ENCODE data around the gene ATP5F1D. TPM values are rescaled to one million over a fixed set of nuclear protein-coding genes. Genes with fewer than 3 reads are reported as not detected.

ATP5F1D gene
- total RNA-seq, 1 experiment from 2014 or later = 157 TPM

DNA sequence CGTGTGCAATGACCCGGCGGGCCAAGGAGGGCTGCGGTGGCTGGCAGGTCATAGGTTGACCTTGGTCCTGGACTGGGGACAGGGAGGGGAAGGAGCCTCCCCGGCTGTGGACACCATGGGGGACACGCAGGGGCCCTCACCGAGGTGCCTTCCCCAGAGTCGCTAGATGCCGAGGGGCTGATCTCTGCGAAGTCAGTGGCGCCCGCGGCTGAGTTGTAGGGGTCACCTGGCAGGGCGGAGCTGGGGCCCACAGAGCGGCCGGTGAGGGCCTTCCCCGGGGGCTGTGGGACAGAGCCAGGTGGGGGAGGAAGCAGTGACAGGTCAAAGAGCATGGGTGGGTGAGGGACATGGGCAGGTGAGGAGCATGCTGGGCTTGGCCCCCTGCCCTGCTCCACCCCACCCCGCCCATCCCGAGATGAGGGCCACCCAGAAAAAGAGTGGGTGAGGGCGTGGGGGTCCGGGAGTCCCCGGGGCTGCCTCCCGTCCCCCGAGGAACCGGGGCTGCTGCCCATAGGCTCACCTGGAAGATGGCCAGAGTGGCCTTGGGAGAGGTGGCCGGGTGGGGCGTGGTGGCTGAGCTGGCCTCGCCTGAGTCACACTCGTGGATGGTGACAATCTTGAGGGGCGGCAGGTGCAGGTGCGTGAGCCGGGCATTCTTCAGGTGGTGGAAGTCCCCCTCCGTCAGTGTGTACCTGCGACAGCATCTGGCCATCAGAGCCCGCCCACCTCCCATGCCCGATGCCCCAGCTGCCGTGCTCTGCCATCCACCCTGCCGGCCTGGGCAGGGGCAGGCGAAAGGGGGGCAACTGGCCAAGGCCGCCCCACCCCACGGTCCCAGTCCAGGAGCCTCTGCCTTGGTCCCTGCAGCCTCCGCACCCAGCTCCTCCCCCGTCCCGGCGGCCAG, 7.2 kb upstream of the ATP5F1D start:
- Histone ChIP-seq H3F3A (ENCODE audit: insufficient read depth, low read depth) (peaks cover 20% of the 10 kb centered on the region), H3K79me2 (ENCODE audit: low read depth) (no peaks in the 10 kb centered on the region), H3K27me3 (ENCODE audit: insufficient read depth, low read depth) (no peaks in the 10 kb centered on the region), H3K36me3 (ENCODE audit: low read depth) (no peaks in the 10 kb centered on the region), H3K9me3 (ENCODE audit: insufficient read depth, low read depth) (no peaks in the 10 kb centered on the region), H4K20me1 (ENCODE audit: insufficient read depth) (no peaks in the 10 kb centered on the region), H3K4me2 (no peak overlapping the region), H3K4me1 (replicated peaks; ENCODE audit: insufficient read depth) (0 out of 2 replicates have a peak, but pooled peaks cover 6% of the 10 kb centered on the region), H3K27ac (no peak overlapping the region), H2AFZ (no peak overlapping the region), H3K4me3 (no peak overlapping the region), H3K9me2 (ENCODE audit: insufficient read depth) (no peaks in the 10 kb centered on the region)
- intact Hi-C loops (cut with micrococcal nuclease; ENCODE audit: unreplicated experiment) = no loop called here
- CTCF ChIA-PET = no interaction called here
- BruUV-seq (replicated peaks) = no TSS peak
- TF ChIP-seq, protein P1, sequence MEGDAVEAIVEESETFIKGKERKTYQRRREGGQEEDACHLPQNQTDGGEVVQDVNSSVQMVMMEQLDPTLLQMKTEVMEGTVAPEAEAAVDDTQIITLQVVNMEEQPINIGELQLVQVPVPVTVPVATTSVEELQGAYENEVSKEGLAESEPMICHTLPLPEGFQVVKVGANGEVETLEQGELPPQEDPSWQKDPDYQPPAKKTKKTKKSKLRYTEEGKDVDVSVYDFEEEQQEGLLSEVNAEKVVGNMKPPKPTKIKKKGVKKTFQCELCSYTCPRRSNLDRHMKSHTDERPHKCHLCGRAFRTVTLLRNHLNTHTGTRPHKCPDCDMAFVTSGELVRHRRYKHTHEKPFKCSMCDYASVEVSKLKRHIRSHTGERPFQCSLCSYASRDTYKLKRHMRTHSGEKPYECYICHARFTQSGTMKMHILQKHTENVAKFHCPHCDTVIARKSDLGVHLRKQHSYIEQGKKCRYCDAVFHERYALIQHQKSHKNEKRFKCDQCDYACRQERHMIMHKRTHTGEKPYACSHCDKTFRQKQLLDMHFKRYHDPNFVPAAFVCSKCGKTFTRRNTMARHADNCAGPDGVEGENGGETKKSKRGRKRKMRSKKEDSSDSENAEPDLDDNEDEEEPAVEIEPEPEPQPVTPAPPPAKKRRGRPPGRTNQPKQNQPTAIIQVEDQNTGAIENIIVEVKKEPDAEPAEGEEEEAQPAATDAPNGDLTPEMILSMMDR (conservative IDR thresholded peaks at IDR 0.05) = no peak
- POLR2A ChIA-PET (ENCODE audit: unreplicated experiment) = no interaction called here
- no peak for DNase-seq

DNA sequence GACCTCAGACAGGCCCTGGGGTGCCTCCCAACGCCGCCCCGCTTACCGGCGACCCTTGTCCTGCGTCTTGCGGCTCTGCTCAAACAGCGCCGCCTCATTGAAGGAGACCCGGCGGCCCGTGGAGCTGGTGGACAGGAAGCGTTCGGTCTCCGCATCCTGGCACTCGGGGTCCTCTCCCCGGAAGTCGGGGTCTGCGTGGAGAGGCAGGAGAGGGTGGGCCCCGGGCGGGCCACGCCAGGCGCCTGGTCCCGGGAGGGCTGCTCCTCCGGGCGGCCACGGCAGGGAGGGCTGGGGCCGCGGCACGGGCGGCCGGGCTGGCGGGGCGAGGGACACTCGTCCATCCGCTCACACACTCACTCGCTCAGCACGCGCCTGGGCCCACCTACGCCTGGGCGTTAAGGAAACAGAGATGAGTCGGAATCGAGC, 6.6 kb upstream of the ATP5F1D start:
- ChIA-PET CTCF (no interaction called here), POLR2A (ENCODE audit: unreplicated experiment) (no interaction called here)
- no peak for DNase-seq
- intact Hi-C loops (cut with micrococcal nuclease; ENCODE audit: unreplicated experiment) = no loop called here
- H2AFZ ChIP-seq = no peak overlapping the region
- no peaks in the 10 kb centered on the region for H3K27me3 ChIP-seq (ENCODE audit: insufficient read depth, low read depth)
- H3K4me2 ChIP-seq = no peak overlapping the region
- no TSS peak for BruUV-seq (replicated peaks)
- no peak overlapping the region for H3K4me3 ChIP-seq
- H3K27ac ChIP-seq = no peak overlapping the region
- H3K36me3 ChIP-seq (ENCODE audit: low read depth) = no peaks in the 10 kb centered on the region
- H3K9me3 ChIP-seq (ENCODE audit: insufficient read depth, low read depth) = no peaks in the 10 kb centered on the region
- H3K9me2 ChIP-seq (ENCODE audit: insufficient read depth) = no peaks in the 10 kb centered on the region
- no peaks in the 10 kb centered on the region for H4K20me1 ChIP-seq (ENCODE audit: insufficient read depth)
- H3F3A ChIP-seq (ENCODE audit: insufficient read depth, low read depth) = peaks cover 27% of the 10 kb centered on the region
- TF ChIP-seq EZH2 (IDR thresholded peaks at IDR 0.05; ENCODE audit: low read depth) = no peak
- TF ChIP-seq, protein P1 (conservative IDR thresholded peaks at IDR 0.05) = no peak
- H3K79me2 ChIP-seq (ENCODE audit: low read depth) = no peaks in the 10 kb centered on the region
- H3K4me1 ChIP-seq (replicated peaks; ENCODE audit: insufficient read depth) = 0 out of 2 replicates have a peak, but pooled peaks cover 6% of the 10 kb centered on the region

DNA sequence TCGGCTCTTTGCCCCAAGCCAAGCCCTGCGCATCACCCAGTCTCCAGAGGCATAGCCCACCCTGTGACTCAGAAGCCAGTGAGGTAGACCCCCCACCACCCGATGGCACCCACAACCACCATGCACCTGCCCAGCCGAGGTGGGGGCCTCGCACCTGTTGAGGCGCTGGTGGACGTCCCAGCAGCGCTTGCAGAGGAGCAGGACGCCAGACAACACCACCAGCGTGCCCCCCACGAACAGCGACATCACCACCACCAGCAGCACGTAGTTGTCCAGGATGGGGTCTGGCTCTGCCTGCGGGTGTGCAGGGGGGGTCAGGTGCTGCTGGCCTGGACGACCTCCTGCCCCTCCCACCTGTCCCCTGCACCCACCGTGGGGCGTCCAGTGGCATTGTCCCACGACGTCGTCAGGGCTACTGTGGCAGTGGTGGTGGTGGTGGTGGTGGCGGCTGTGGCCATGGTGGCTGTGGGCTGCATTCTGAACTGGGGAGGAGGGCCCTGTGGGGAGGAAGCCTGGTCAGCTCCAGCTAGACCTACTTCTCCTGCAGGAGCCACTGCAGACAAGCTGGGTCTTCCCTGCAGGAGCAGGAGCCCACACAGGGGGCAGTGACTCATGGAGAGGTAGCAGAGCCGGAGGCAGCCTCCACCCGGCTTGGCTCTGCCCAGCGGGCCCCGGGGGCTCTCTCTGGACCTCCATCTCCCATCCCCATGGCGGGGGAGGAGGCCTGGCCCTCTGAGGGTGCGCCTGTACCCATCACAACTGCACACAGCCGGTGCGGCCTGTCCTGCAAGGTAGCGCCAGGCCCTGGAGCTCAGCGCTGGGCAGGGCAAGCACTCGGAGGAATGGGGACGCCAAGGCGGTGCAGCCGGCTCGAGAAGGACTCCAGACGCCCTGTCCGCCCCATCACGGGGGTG, 5.7 kb upstream of the ATP5F1D start:
- no peak overlapping the region for H2AFZ ChIP-seq

More for the DNA sequence above, 5.7 kb upstream of the ATP5F1D start:
- H3K27ac ChIP-seq = no peak overlapping the region
- DNase-seq = no peak
- POLR2A ChIA-PET (ENCODE audit: unreplicated experiment) = no interaction called here
- no peak for TF ChIP-seq EZH2 (IDR thresholded peaks at IDR 0.05; ENCODE audit: low read depth)
- TF ChIP-seq, protein P1 (conservative IDR thresholded peaks at IDR 0.05) = no peak
- H3K4me1 ChIP-seq (replicated peaks; ENCODE audit: insufficient read depth) = peaks cover 9% of the 10 kb centered on the region; the same call in 1 of the 2 replicates
- CTCF ChIA-PET = no interaction called here
- H3K9me3 ChIP-seq (ENCODE audit: insufficient read depth, low read depth) = no peaks in the 10 kb centered on the region
- H3F3A ChIP-seq (ENCODE audit: insufficient read depth, low read depth) = peaks cover 28% of the 10 kb centered on the region
- no peak overlapping the region; the same call in 1 of the 2 replicates for H3K4me2 ChIP-seq
- no peaks in the 10 kb centered on the region for H3K79me2 ChIP-seq (ENCODE audit: low read depth)
- no TSS peak for BruUV-seq (replicated peaks)
- H4K20me1 ChIP-seq (ENCODE audit: insufficient read depth) = no peaks in the 10 kb centered on the region
- intact Hi-C loops (cut with micrococcal nuclease; ENCODE audit: unreplicated experiment) = no loop called here
- H3K4me3 ChIP-seq = no peak overlapping the region
- no peaks in the 10 kb centered on the region for H3K27me3 ChIP-seq (ENCODE audit: insufficient read depth, low read depth)
- H3K36me3 ChIP-seq (ENCODE audit: low read depth) = no peaks in the 10 kb centered on the region
- H3K9me2 ChIP-seq (ENCODE audit: insufficient read depth) = no peaks in the 10 kb centered on the region
